ENCODE measurements around the gene ZNF774. TPM values are rescaled to one million over a fixed set of nuclear protein-coding genes. Genes with fewer than 3 reads are reported as not detected.
A peak's percentile ranks its signal among the peaks of the same experiment; 100 is the strongest.

Gene ZNF774
- total RNA-seq, 4 donors from 2014 or later = 0.75 to 22.5 (median 10.2) TPM

GRCh38 chr15:90336705-90337141, 15.4 kb upstream of the ZNF774 start:
- Histone ChIP-seq H3K4me1 (peaks cover 0 to 29% (median 2%) of the 10 kb centered on the region in 4 donors), H3K4me3 (no peak overlapping the region), H3K27me3 (no peaks in the 10 kb centered on the region), H3K36me3 (no peaks in the 10 kb centered on the region), H3K9me3 (no peaks in the 10 kb centered on the region), H3K27ac (no peak overlapping the region)
- in situ Hi-C loops (cut with MboI; ENCODE audit: low pct_ligation_motif_present in 1 of 4, low pct_unique_long_range_greater_than_20kb in 1 of 4, low sequenced_read_pairs in 3 of 4) = loop anchor here in 1 of 4 donors (10.0 kb wide), 1 partner anchor 138 kb away; no protein-coding TSS in a partner anchor
- TF ChIP-seq EP300 (IDR thresholded peaks at IDR 0.05; ENCODE audit: low read depth) (no peak), CTCF (IDR thresholded peaks at IDR 0.05) (no peak), POLR2A (IDR thresholded peaks at IDR 0.05) (no peak)
- DNase-seq = no peak
- 59% methylated on average over 5 of the region's 5 CpGs; no CpG with 5 or more reads in 1 of the 2 donors for WGBS, 2 donors (ENCODE audit: low coverage in 1 of 2)
- intact Hi-C loops (cut with DNase I; ENCODE audit: low total_unique reads) = no loop called here

- Histone ChIP-seq H3K36me3 (no peaks in the 10 kb centered on the region), H3K4me1 (peaks cover 0 to 24% (median 0%) of the 10 kb centered on the region in 4 donors), H3K4me3 (no peak overlapping the region), H3K27ac (no peak overlapping the region), H3K9me3 (no peaks in the 10 kb centered on the region), H3K27me3 (no peaks in the 10 kb centered on the region)
- intact Hi-C loops (cut with DNase I; ENCODE audit: low total_unique reads) = no loop called here
- DNase-seq = no peak
- WGBS, 2 donors (ENCODE audit: low coverage in 1 of 2) = 50 to 63% methylated on average over 1 to 4 of the region's 4 CpGs
- TF ChIP-seq POLR2AphosphoS5 (IDR thresholded peaks at IDR 0.05) (no peak), POLR2A (IDR thresholded peaks at IDR 0.05) (no peak), CTCF (IDR thresholded peaks at IDR 0.05) (no peak), EP300 (IDR thresholded peaks at IDR 0.05; ENCODE audit: low read depth) (no peak)
- in situ Hi-C loops (cut with MboI; ENCODE audit: low pct_ligation_motif_present in 1 of 4, low pct_unique_long_range_greater_than_20kb in 1 of 4, low sequenced_read_pairs in 3 of 4) = loop anchor here in 1 of 4 donors (10.0 kb wide), 1 partner anchor 138 kb away; no protein-coding TSS in a partner anchor
These were observed 14.8 kb upstream of the ZNF774 start for GRCh38 chr15:90337256-90337655.

GRCh38 chr15:90338532-90338931, 13.6 kb upstream of the ZNF774 start:
- H3K27ac ChIP-seq = no peak overlapping the region
- H3K36me3 ChIP-seq = no peaks in the 10 kb centered on the region
- no peaks in the 10 kb centered on the region for H3K27me3 ChIP-seq
- TF ChIP-seq POLR2A (IDR thresholded peaks at IDR 0.05) (no peak), CTCF (IDR thresholded peaks at IDR 0.05) (no peak), POLR2AphosphoS5 (IDR thresholded peaks at IDR 0.05) (no peak), EP300 (IDR thresholded peaks at IDR 0.05; ENCODE audit: low read depth) (no peak)
- in situ Hi-C loops (cut with MboI; ENCODE audit: low pct_ligation_motif_present in 1 of 4, low pct_unique_long_range_greater_than_20kb in 1 of 4, low sequenced_read_pairs in 3 of 4) (loop anchor here in 1 of 4 donors (10.0 kb wide), 1 partner anchor 136 kb away; no protein-coding TSS in a partner anchor), intact Hi-C loops (cut with DNase I; ENCODE audit: low total_unique reads) (no loop called here)
- peaks cover 0 to 19% (median 0%) of the 10 kb centered on the region in 4 donors for H3K4me1 ChIP-seq
- H3K9me3 ChIP-seq = no peaks in the 10 kb centered on the region
- H3K4me3 ChIP-seq = no peak overlapping the region
- 82 to 93% methylated on average over 1 of the region's 1 CpG for WGBS, 2 donors (ENCODE audit: low coverage in 1 of 2)
- DNase-seq = no peak

- no peaks in the 10 kb centered on the region for H3K9me3 ChIP-seq
- no peak overlapping the region for H3K4me3 ChIP-seq
- in situ Hi-C loops (cut with MboI; ENCODE audit: low pct_ligation_motif_present in 1 of 4, low pct_unique_long_range_greater_than_20kb in 1 of 4, low sequenced_read_pairs in 3 of 4) = no loop called here
- intact Hi-C loops (cut with DNase I; ENCODE audit: low total_unique reads) = no loop called here
- TF ChIP-seq EP300 (IDR thresholded peaks at IDR 0.05; ENCODE audit: low read depth) = no peak
- peak in 2 of 5 experiments; percentile 13 to 35 for TF ChIP-seq CTCF (IDR thresholded peaks at IDR 0.05)
- no peaks in the 10 kb centered on the region for H3K36me3 ChIP-seq
- peak; percentile 78 for DNase-seq
- peaks cover 0 to 9% (median 0%) of the 10 kb centered on the region in 4 donors for H3K4me1 ChIP-seq
- no peak overlapping the region for H3K27ac ChIP-seq
- no peaks in the 10 kb centered on the region for H3K27me3 ChIP-seq
- 37 to 42% methylated on average over 5 to 6 of the region's 6 CpGs for WGBS, 2 donors (ENCODE audit: low coverage in 1 of 2)
These were observed 11.7 kb upstream of the ZNF774 start for GRCh38 chr15:90340345-90340744.
